ENCODE measurements around the gene TCF12. TPM values are rescaled to one million over a fixed set of nuclear protein-coding genes. Genes with fewer than 3 reads are reported as not detected.

TCF12 gene
- total and polyA plus RNA-seq, 2 of the 8 experiments (the other 6 are each of a cell fraction or from before 2014, with no cell fraction given): 85.8 to 101 TPM

DNA sequence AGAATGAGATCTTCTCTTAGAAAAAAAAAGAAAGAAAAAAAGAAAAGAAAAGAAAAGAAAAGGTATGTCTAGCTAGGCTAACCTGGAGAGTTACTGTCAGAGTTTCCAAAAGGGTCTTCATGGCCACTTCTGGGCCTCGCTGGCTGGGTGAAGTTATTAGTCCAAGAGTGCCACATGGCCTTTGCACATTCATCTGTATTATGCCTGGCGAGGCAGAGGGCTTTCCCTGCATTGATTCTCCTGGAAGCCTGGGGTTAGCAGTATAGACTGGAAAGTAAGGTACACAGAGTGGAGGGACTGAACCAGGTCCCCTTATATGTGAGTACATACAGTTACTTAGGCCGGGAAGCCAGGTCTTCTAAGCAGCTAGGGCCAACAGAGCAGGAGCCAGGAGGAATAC is 403.0 kb downstream of the TCF12 start:
- Histone ChIP-seq H3K79me2 (ENCODE audit: control insufficient read depth in 1 of 2, insufficient read depth in 2 of 2, low read length in 2 of 2) (no peaks in the 10 kb centered on the region), H3K9ac (replicated peaks in 1 of 4; ENCODE audit: extremely low read depth in 1 of 4, low read depth in 3 of 4, low read length in 3 of 4) (no peak overlapping the region), H3K14ac (ENCODE audit: insufficient read length) (no peak overlapping the region), H2AK5ac (ENCODE audit: low read depth, low read length) (no peak overlapping the region), H2BK20ac (ENCODE audit: low read length) (0 out of 2 replicates have a peak overlapping the region, but pooled peaks have one; percentile 32), H3K4me2 (ENCODE audit: insufficient read depth in 1 of 2, low read depth in 2 of 2, low read length in 2 of 2) (no peak overlapping the region), H2BK15ac (ENCODE audit: low read length) (no peak overlapping the region), H4K8ac (ENCODE audit: extremely low read depth, insufficient read depth, low read length) (no peak overlapping the region), H3K27me3 (replicated peaks in 1 of 4; ENCODE audit: control insufficient read depth in 3 of 4, extremely low read depth in 1 of 4, insufficient read depth in 3 of 4, low read length in 3 of 4) (no peaks in the 10 kb centered on the region), H3K9me3 (ENCODE audit: insufficient read depth in 2 of 2, low read depth in 1 of 2, low read length in 1 of 2) (no peaks in the 10 kb centered on the region), H3K23ac (ENCODE audit: insufficient read length) (no peak overlapping the region), H3K23me2 (ENCODE audit: low read depth, low read length) (no peaks in the 10 kb centered on the region), H3K18ac (ENCODE audit: extremely low read depth, low read length) (no peak overlapping the region), H2BK12ac (ENCODE audit: low read depth, low read length) (no peak overlapping the region), H3K56ac (replicated peaks; ENCODE audit: insufficient read length, low read depth, low read length) (no peak overlapping the region), H3K4me1 (replicated peaks in 1 of 4; ENCODE audit: control insufficient read depth in 3 of 4, insufficient read depth in 4 of 4, low read length in 3 of 4) (peaks cover 2 to 13% (median 5%) of the 10 kb centered on the region in 4 experiments; a peak in 6 of 7 replicates), H2AFZ (ENCODE audit: low read length) (no peak overlapping the region), H3K27ac (ENCODE audit: low read depth, low read length) (no peak overlapping the region), H4K91ac (replicated peaks; ENCODE audit: insufficient read length, low read length) (peak overlapping the region; percentile 31), H3K4me3 (ENCODE audit: extremely low read depth in 1 of 4, insufficient read depth in 2 of 4, low read depth in 3 of 4, low read length in 4 of 4) (no peak overlapping the region), H2BK5ac (ENCODE audit: low read depth, low read length) (no peak overlapping the region), H4K5ac (ENCODE audit: insufficient read length, low read depth, low read length) (no peak overlapping the region), H3K79me1 (ENCODE audit: low read depth, low read length) (no peaks in the 10 kb centered on the region), H4K20me1 (replicated peaks in 1 of 2; ENCODE audit: control insufficient read depth in 1 of 2, insufficient read depth in 2 of 2, low read length in 2 of 2) (peaks cover 0 to 2% of the 10 kb centered on the region in 2 experiments), H3K4ac (replicated peaks; ENCODE audit: insufficient read length, low read depth, low read length) (no peak overlapping the region), H2BK120ac (replicated peaks; ENCODE audit: low read depth, low read length) (no peak overlapping the region), H3K36me3 (ENCODE audit: control insufficient read depth in 2 of 4, insufficient read depth in 4 of 4, low read length in 3 of 4) (no peaks in the 10 kb centered on the region)
- TF ChIP-seq KDM4A (IDR thresholded peaks at IDR 0.05; ENCODE audit: low read depth, low read length, severe bottlenecking) (no peak), CHD1 (IDR thresholded peaks at IDR 0.05; ENCODE audit: low read depth, low read length) (no peak)
- TF ChIP-seq, protein P1, sequence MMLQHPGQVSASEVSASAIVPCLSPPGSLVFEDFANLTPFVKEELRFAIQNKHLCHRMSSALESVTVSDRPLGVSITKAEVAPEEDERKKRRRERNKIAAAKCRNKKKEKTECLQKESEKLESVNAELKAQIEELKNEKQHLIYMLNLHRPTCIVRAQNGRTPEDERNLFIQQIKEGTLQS (IDR thresholded peaks at IDR 0.05; ENCODE audit: insufficient read depth, low read depth, low read length): no peak
- no peak for DNase-seq (ENCODE audit: low read depth in 1 of 2, low spot score in 2 of 2)
- WGBS, 2 experiments (ENCODE audit: extremely low coverage in 1 of 2, insufficient coverage in 1 of 2, insufficient read length in 1 of 2, insufficient replicate concordance in 2 of 2, low coverage in 1 of 2, low lambda C conversion rate in 2 of 2, missing lambda C conversion rate in 1 of 2): 93% methylated on average over 3 of the region's 3 CpGs; no CpG with 5 or more reads in 1 of the 2 experiments
- POLR2A ChIA-PET (ENCODE audit: partially characterized antibody): no interaction called here
- FAIRE-seq: no peak
- CTCF ChIA-PET (ENCODE audit: partially characterized antibody): interaction anchor here (0.7 to 2.9 kb wide), 7 partner anchors 15 to 183 kb away, joined by 3 to 13 read pairs (median 3); no protein-coding TSS in a partner anchor
